Prostate gland (tissue), 2 donors: ENCODE results near the gene KPNA1. TPM values are rescaled to one million over a fixed set of nuclear protein-coding genes. Genes with fewer than 3 reads are reported as not detected.
"Not testable (repeated sequence)": the region's sequence is repeated elsewhere in the genome, so short reads cannot be mapped to it uniquely, and the experiment has no call there.

Experiments
- DNase-seq: peaks from one replicate; pipeline ENCODE4 v3.0.0-alpha.2; 2019; ENCODE audit warnings: low spot score
- H3K27ac ChIP-seq, 2 donors: fragments of 200-600 bp; sonication (generic); 2 replicates each; pipeline ENCODE4 v1.5.1; 2017 to 2019
- H3K27me3 ChIP-seq: fragments of 200-600 bp; sonication (generic); replicated peaks from 2 replicates; pipeline ENCODE4 v1.5.1; 2019; ENCODE audit not compliant: insufficient read depth
- H3K36me3 ChIP-seq, 2 donors: fragments of 200-600 bp; sonication (generic); 1 replicate in 1 of 2; 2 replicates in 1 of 2; pipeline versions ENCODE4 v1.5.1 to v1.8.1; 2017 to 2019
- H3K4me1 ChIP-seq: fragments of 200-600 bp; sonication (generic); replicated peaks from 2 replicates; pipeline ENCODE4 v1.5.1; 2019
- H3K4me3 ChIP-seq, 2 donors: fragments of 200-600 bp; sonication (generic); 2 replicates each; pipeline ENCODE4 v1.5.1; 2017 to 2019
- H3K9me3 ChIP-seq: fragments of 200-600 bp; sonication (generic); 2 replicates; pipeline ENCODE4 v1.5.1; 2017
- CTCF ChIP-seq, 4 experiments: fragments of 200-600 bp in 2 of 4; fragments of 450-650 bp in 2 of 4; sonication (generic) in 2 of 4; IDR thresholded peaks; 1 replicate in 3 of 4; 2 replicates in 1 of 4; pipeline ENCODE4 v1.5.1; 2016 to 2019; ENCODE audit warnings: antibody characterized with exemption in 4 of 4, mild to moderate bottlenecking in 2 of 4, moderate library complexity in 2 of 4
- POLR2A ChIP-seq: fragments of 450-650 bp; IDR thresholded peaks from one replicate; pipeline ENCODE4 v1.6.1; 2016; ENCODE audit warnings: antibody characterized with exemption, mild to moderate bottlenecking
- POLR2AphosphoS5 ChIP-seq: sonication (generic); formaldehyde crosslinking; IDR thresholded peaks from one replicate; pipeline ENCODE4 v1.6.1; 2017; ENCODE audit warnings: antibody characterized with exemption
- WGBS: methylation state at CpG from one replicate; pipeline ENCODE4 v1.1.5; 2018; 5-methylcytosine and 5-hydroxymethylcytosine counted together
- intact Hi-C: fragments of 100-400 bp; cut with DNase I; formaldehyde crosslinking; loops from one replicate; pipeline ENCODE4 v1.14.2; 2022
- total RNA-seq, 2 donors: library from RNA; depleted of rRNA; stranded (reverse); fragments of >200 nt; gene quantifications; one replicate each; pipeline ENCODE4 v1.1.0, GENCODE V29; 2016

Gene KPNA1
- total RNA-seq, 2 donors from 2014 or later = 27.1 to 38.7 TPM

- Histone ChIP-seq H3K9me3 (no peaks in the 10 kb centered on the region), H3K4me3 (no peak overlapping the region), H3K36me3 (no peaks in the 10 kb centered on the region), H3K27me3 (no peaks in the 10 kb centered on the region), H3K27ac (no peak overlapping the region), H3K4me1 (no peaks in the 10 kb centered on the region)
- TF ChIP-seq CTCF (IDR thresholded peaks at IDR 0.05) (no peak), POLR2AphosphoS5 (no peak), POLR2A (no peak)
- DNase-seq = no peak
- intact Hi-C loops = no loop called here
Observed at GRCh38 chr3:122456074-122456473, 58.7 kb downstream of the KPNA1 start.

DNA sequence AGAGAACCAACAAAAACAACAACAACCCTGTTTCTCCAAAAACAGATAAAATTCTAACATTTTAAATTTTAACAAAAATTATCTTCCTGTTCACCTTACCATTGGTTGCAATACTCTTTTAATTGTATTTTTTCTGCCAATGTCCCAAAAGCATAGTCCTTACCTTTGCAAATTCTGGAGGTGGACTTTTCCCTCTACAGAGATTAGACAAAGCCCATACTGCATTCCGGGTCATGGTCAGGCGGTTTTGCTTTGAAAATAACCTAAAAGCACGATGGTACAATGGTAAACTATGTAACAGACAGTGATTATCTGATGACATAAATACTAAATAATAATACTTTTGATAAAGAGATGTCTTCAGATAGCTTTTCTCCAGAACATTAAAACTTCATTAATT lies 63.4 kb downstream of the KPNA1 start:
- no peak overlapping the region for H3K4me3 ChIP-seq
- no peak for TF ChIP-seq CTCF (IDR thresholded peaks at IDR 0.05)
- no peak for TF ChIP-seq POLR2AphosphoS5
- no peak for TF ChIP-seq POLR2A
- H3K4me1 ChIP-seq = no peaks in the 10 kb centered on the region
- intact Hi-C loops = no loop called here
- no peaks in the 10 kb centered on the region for H3K36me3 ChIP-seq
- WGBS = 91% methylated on average over 3 of the region's 3 CpGs
- DNase-seq = no peak
- no peaks in the 10 kb centered on the region for H3K9me3 ChIP-seq
- H3K27me3 ChIP-seq = no peaks in the 10 kb centered on the region
- no peak overlapping the region for H3K27ac ChIP-seq

DNA sequence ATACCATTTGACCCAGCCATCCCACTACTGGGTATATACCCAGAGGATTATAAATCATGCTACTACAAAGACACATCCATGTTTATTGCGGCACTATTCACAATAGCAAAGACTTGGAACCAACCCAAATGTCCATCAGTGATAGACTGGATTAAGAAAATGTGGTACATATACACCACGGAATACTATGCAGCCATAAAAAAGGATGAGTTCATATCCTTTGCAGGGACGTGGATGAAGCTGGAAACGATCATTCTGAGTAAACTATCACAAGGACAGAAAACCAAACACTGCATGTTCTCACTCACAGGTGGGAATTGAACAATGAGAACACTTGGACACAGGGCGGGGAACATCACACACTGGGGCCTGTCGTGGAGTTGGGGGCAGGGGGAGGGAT lies 66.5 kb downstream of the KPNA1 start:
- H3K4me3 ChIP-seq, H3K27ac ChIP-seq, DNase-seq, H3K4me1 ChIP-seq, H3K27me3 ChIP-seq, H3K36me3 ChIP-seq, H3K9me3 ChIP-seq, intact Hi-C loops: not testable (repeated sequence)
- WGBS = 97% methylated on average over 6 of the region's 6 CpGs

DNA sequence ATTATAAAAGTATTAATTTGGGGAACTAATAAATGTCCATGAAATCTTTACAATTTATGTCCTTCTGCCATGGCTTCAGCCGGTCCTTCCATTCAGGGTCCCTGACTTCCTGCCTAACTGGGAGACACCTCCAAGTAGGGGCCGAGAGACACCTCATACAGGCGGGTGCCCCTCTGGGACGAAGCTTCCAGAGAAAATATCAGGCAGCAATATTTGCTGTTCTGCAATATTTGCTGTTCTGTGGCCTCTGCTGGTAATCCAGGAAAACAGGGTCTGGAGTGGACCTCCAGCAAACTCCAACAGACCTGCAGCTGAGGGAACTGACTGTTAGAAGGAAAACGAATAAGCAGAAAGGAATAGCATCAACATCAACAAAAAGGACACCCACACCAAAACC lies 70.2 kb downstream of the KPNA1 start:
- H3K27me3 ChIP-seq, H3K4me3 ChIP-seq, intact Hi-C loops, H3K4me1 ChIP-seq, DNase-seq, H3K9me3 ChIP-seq: not testable (repeated sequence)
- Histone ChIP-seq H3K36me3 (peaks cover 0 to 10% of the 10 kb centered on the region in 2 donors), H3K27ac (peak overlapping the region in 1 of 2 donors; percentile 48)
- 92% methylated on average over 5 of the region's 5 CpGs for WGBS

DNA sequence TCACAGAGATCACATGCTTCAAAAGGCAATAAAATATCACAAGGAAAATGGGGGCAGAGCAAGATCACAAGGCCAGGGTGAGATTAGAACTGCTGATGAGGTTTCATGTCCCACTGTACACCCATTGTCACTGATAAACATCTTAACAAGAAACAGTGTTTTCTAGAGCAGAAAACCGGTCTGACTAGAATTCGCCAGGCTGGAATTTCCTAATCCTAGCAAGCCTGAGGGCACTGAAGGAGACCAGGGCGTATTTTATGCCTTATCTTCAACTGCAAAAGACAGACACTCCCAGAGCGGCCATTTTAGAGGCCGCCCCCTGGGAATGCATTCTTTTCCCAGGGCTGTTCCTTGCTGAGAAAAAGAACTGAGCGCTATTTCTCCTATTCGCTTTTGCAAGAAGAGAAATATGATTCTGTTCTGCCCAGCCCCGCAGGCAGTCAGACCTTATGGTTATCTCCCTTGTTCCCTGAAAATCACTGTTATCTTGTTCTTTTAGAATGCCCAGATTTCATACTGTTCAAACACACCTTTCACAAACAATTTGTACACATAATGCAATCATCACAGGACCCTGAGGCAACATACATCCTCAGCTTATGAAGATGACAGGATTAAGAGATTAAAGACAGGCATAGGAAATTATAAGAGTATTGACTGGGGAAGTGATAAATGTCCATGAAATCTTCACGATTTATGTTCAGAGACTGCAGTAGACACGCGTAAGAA lies 70.8 kb downstream of the KPNA1 start:
- DNase-seq = peak; percentile 17
- intact Hi-C loops, H3K27me3 ChIP-seq, H3K9me3 ChIP-seq, H3K4me3 ChIP-seq, H3K4me1 ChIP-seq: not testable (repeated sequence)
- H3K27ac ChIP-seq = peak overlapping the region in 1 of 2 donors; percentile 51
- WGBS = 77% methylated on average over 11 of the region's 11 CpGs
- TF ChIP-seq POLR2AphosphoS5 = peak; percentile 33
- H3K36me3 ChIP-seq = peaks cover 0 to 10% of the 10 kb centered on the region in 2 donors

DNA sequence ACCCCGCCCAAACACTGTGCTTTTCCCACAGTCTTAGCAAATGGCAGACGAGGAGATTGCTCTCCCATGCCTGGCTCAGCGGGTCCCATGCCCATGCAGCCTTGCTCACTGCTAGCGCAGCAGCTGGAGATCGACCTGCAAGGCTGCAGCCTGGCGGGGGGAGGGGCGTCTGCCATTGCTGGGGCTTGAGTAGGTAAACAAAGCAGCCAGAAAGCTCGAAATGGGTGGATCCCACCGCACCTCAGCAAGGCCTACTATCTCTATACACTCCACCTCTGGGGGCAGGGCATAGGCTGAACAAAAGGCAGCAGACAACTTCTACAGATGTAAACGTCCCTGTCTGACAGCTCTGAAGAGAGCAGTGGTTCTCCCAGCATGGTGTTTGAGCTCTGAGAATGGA lies 71.6 kb downstream of the KPNA1 start:
- peaks cover 0 to 10% of the 10 kb centered on the region in 2 donors for H3K36me3 ChIP-seq
- no peaks in the 10 kb centered on the region for H3K9me3 ChIP-seq
- H3K27ac ChIP-seq = peak overlapping the region in 1 of 2 donors; percentile 51
- TF ChIP-seq CTCF (IDR thresholded peaks at IDR 0.05) (no peak), POLR2AphosphoS5 (no peak), POLR2A (no peak)
- H3K27me3 ChIP-seq = no peaks in the 10 kb centered on the region
- no peak for DNase-seq
- intact Hi-C loops = no loop called here
- H3K4me1 ChIP-seq = no peaks in the 10 kb centered on the region
- 60% methylated on average over 10 of the region's 10 CpGs for WGBS
- H3K4me3 ChIP-seq = no peak overlapping the region
